Right lobe of liver (tissue), 4 donors: ENCODE data around the gene ADAMTS14.

ENCODE experiments used
- POLR2A ChIP-seq: fragments of 450-650 bp; IDR thresholded peaks from one replicate; pipeline ENCODE4 v1.6.1; 2017; ENCODE audit warnings: antibody characterized with exemption, mild to moderate bottlenecking
- TF ChIP-seq, protein P1 (sequence below), 4 donors: fragments of 200-600 bp in 3 of 4; fragments of 450-650 bp in 1 of 4; IDR thresholded peaks; one replicate each; pipeline versions ENCODE4 v1.5.1 to v1.8.0; 2016 to 2022; ENCODE audit warnings: antibody characterized with exemption in 4 of 4, mild to moderate bottlenecking in 2 of 4
- donor health status: DM: no; HTN: no; CAD: no.
- donor health status: DM: no; HTN: no; CAD: no.
- donor health status: DM: no; HTN: yes; CAD: no.

DNA sequence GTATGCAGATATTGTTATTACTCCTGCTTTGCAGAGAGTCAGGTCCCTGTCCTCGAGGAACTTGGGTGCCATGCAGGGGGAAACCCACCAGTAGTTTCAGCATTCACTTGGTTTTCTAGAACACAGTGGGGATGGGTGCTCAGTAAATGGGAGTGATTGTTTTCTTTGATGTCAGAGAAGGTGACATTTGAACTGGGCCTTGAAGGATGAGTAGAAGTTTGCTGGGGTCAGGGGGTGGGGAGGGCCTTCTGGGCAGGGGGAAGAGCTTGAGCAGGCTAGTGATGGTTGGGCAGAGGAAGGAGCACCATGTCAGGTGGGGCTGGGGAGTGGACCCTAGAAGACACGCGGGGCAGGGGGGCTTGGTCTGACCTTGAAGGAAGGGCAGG is 5.9 kb downstream of the ADAMTS14 start:
- TF ChIP-seq, protein P1, sequence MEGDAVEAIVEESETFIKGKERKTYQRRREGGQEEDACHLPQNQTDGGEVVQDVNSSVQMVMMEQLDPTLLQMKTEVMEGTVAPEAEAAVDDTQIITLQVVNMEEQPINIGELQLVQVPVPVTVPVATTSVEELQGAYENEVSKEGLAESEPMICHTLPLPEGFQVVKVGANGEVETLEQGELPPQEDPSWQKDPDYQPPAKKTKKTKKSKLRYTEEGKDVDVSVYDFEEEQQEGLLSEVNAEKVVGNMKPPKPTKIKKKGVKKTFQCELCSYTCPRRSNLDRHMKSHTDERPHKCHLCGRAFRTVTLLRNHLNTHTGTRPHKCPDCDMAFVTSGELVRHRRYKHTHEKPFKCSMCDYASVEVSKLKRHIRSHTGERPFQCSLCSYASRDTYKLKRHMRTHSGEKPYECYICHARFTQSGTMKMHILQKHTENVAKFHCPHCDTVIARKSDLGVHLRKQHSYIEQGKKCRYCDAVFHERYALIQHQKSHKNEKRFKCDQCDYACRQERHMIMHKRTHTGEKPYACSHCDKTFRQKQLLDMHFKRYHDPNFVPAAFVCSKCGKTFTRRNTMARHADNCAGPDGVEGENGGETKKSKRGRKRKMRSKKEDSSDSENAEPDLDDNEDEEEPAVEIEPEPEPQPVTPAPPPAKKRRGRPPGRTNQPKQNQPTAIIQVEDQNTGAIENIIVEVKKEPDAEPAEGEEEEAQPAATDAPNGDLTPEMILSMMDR (IDR thresholded peaks at IDR 0.05): no peak
- no peak for TF ChIP-seq POLR2A
